Measurements from ENCODE around the gene ZNF276. TPM values are rescaled to one million over a fixed set of nuclear protein-coding genes. Genes with fewer than 3 reads are reported as not detected.

ZNF276 gene
- total RNA-seq, 1 donor: 12.3 TPM

GRCh38 chr16:89709166-89709565 lies 12.2 kb upstream of the ZNF276 start:
- H3K79me2 ChIP-seq (ENCODE audit: insufficient read depth, low read length): peaks cover 3% of the 10 kb centered on the region
- DNase-seq (ENCODE audit: insufficient read length, low spot score, missing footprints): no peak
- no peak for TF ChIP-seq CTCF (IDR thresholded peaks at IDR 0.05; ENCODE audit: extremely low read depth, low read depth, low read length)
- H3K4me2 ChIP-seq (ENCODE audit: insufficient read depth, low read length): no peak overlapping the region
- H3K4me3 ChIP-seq (ENCODE audit: insufficient read depth, low read length): no peak overlapping the region
- H3K36me3 ChIP-seq (ENCODE audit: insufficient read depth, low read length): peaks cover under 1% of the 10 kb centered on the region
- H3K9me3 ChIP-seq (ENCODE audit: low read depth, low read length): no peaks in the 10 kb centered on the region
- peaks cover 4% of the 10 kb centered on the region for H3K27me3 ChIP-seq (ENCODE audit: insufficient read depth, low read length)
- peaks cover 12% of the 10 kb centered on the region for H3K4me1 ChIP-seq (ENCODE audit: insufficient read depth, low read length)
- no peaks in the 10 kb centered on the region for H4K20me1 ChIP-seq (ENCODE audit: insufficient read depth, low read length)
- H2AFZ ChIP-seq (ENCODE audit: low read length): no peak overlapping the region
- no peak overlapping the region for H3K27ac ChIP-seq (ENCODE audit: low read depth, low read length)

- H3K9me3 ChIP-seq (ENCODE audit: low read depth, low read length): no peaks in the 10 kb centered on the region
- peaks cover 2% of the 10 kb centered on the region for H3K27me3 ChIP-seq (ENCODE audit: insufficient read depth, low read length)
- H3K4me1 ChIP-seq (ENCODE audit: insufficient read depth, low read length): peaks cover 12% of the 10 kb centered on the region
- peaks cover 4% of the 10 kb centered on the region for H3K36me3 ChIP-seq (ENCODE audit: insufficient read depth, low read length)
- no peak for DNase-seq (ENCODE audit: insufficient read length, low spot score, missing footprints)
- TF ChIP-seq CTCF (IDR thresholded peaks at IDR 0.05; ENCODE audit: extremely low read depth, low read depth, low read length): no peak
- no peak overlapping the region for H3K4me3 ChIP-seq (ENCODE audit: insufficient read depth, low read length)
- no peaks in the 10 kb centered on the region for H4K20me1 ChIP-seq (ENCODE audit: insufficient read depth, low read length)
- H3K4me2 ChIP-seq (ENCODE audit: insufficient read depth, low read length): no peak overlapping the region
- H2AFZ ChIP-seq (ENCODE audit: low read length): no peak overlapping the region
- no peak overlapping the region for H3K27ac ChIP-seq (ENCODE audit: low read depth, low read length)
- H3K79me2 ChIP-seq (ENCODE audit: insufficient read depth, low read length): peaks cover 5% of the 10 kb centered on the region
These were observed 11.5 kb upstream of the ZNF276 start for GRCh38 chr16:89709716-89710432.

GRCh38 chr16:89710709-89711564 lies 10.4 kb upstream of the ZNF276 start:
- Histone ChIP-seq H3K36me3 (ENCODE audit: insufficient read depth, low read length) (peaks cover 4% of the 10 kb centered on the region), H3K9me3 (ENCODE audit: low read depth, low read length) (no peaks in the 10 kb centered on the region), H3K4me1 (ENCODE audit: insufficient read depth, low read length) (peaks cover 12% of the 10 kb centered on the region), H3K27ac (ENCODE audit: low read depth, low read length) (no peak overlapping the region), H3K4me2 (ENCODE audit: insufficient read depth, low read length) (no peak overlapping the region), H3K79me2 (ENCODE audit: insufficient read depth, low read length) (peaks cover 5% of the 10 kb centered on the region), H3K27me3 (ENCODE audit: insufficient read depth, low read length) (no peaks in the 10 kb centered on the region), H4K20me1 (ENCODE audit: insufficient read depth, low read length) (no peaks in the 10 kb centered on the region), H3K4me3 (ENCODE audit: insufficient read depth, low read length) (no peak overlapping the region), H2AFZ (ENCODE audit: low read length) (no peak overlapping the region)
- DNase-seq (ENCODE audit: insufficient read length, low spot score, missing footprints): no peak
- no peak for TF ChIP-seq CTCF (IDR thresholded peaks at IDR 0.05; ENCODE audit: extremely low read depth, low read depth, low read length)
